ENCODE results near the gene MYO7B.

DNA sequence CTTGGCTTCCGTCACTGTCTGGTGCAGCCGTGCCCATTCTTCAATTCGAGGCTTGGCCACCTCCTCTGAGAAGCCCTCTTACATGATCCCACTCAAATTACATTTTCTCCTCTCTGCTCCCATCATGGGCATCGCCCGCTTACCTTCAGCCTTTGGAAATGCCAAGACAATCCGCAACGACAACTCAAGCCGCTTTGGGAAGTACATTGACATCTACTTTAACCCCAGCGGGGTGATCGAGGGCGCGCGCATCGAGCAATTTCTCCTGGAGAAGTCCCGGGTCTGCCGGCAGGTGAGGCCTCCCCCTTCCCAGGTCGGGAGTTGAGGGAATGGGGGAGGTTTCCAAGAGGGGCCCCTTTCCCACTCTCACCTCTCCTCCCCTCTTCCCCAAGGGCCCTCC lies 38.3 kb downstream of the MYO7B start:
- TF ChIP-seq POLR2AphosphoS2 (conservative IDR thresholded peaks at IDR 0.05; ENCODE audit: low read length) (no peak), MAZ (IDR thresholded peaks at IDR 0.05; ENCODE audit: borderline replicate concordance, low read depth, low read length) (no peak)

All from A549 (cell line).